Colonic mucosa (tissue), 4 donors: ENCODE data around the gene C1orf105. TPM values are rescaled to one million over a fixed set of nuclear protein-coding genes. Genes with fewer than 3 reads are reported as not detected.
"Not testable (repeated sequence)": the region's sequence is repeated elsewhere in the genome, so short reads cannot be mapped to it uniquely, and the experiment has no call there.

Experiments
- DNase-seq: peaks from one replicate; pipeline ENCODE4 v3.0.0-alpha.2; 2020
- H3K27ac ChIP-seq: fragments of 200-600 bp; one replicate; pipeline ENCODE4 v1.8.0; 2021
- H3K27me3 ChIP-seq: fragments of 200-600 bp; one replicate; pipeline ENCODE4 v1.8.0; 2021
- H3K36me3 ChIP-seq: fragments of 200-600 bp; one replicate; pipeline ENCODE4 v1.8.0; 2021
- H3K4me1 ChIP-seq: fragments of 200-600 bp; one replicate; pipeline ENCODE4 v1.8.0; 2021; ENCODE audit warnings: mild to moderate bottlenecking
- H3K4me3 ChIP-seq: fragments of 200-600 bp; one replicate; pipeline ENCODE4 v1.8.0; 2021
- H3K9ac ChIP-seq, 2 donors: one replicate each; pipeline ENCODE4 v1.7.0; 2013; ENCODE audit warnings: control low read depth in 2 of 2, low read depth in 2 of 2, low read length in 2 of 2
- H3K9me3 ChIP-seq: fragments of 200-600 bp; one replicate; pipeline ENCODE4 v1.8.0; 2021
- CTCF ChIP-seq: fragments of 200-600 bp; IDR thresholded peaks from one replicate; pipeline ENCODE4 v1.8.0; 2022; ENCODE audit warnings: antibody characterized with exemption, mild to moderate bottlenecking
- intact Hi-C: fragments of 100-400 bp; cut with DNase I; formaldehyde crosslinking; loops from one replicate; pipeline ENCODE4 v1.14.1; 2022
- total RNA-seq, 2 donors: library from RNA; stranded (reverse); fragmentation: NEBNext Ultra II Directional in 1 of 2; extraction: Animal tissue kit (Norgen Biotek cat#: 25700) in 1 of 2; gene quantifications; one replicate each; pipeline ENCODE4 v1.2.1, GENCODE V29; 2021
- donor health status: healthy.
- donor health status: DM: no; HTN: no; CAD: no.
- donor health status: DM: no; HTN: no; CAD: no.

C1orf105 gene
- not detected for total RNA-seq

GRCh38 chr1:172420385-172420784 lies at the start of gene C1orf105:
Gene C1orf105 (plus strand): TSS chr1:172420685. CDS start chr1:172420886, 201 bp downstream.
- TF ChIP-seq CTCF, result no peak
- no peak for DNase-seq
- no peaks in the 10 kb centered on the region for H3K27me3 ChIP-seq
- H3K9ac ChIP-seq, result no peak within 1 kb of the TSS
- H3K4me1 ChIP-seq, result no peaks in the 10 kb centered on the region
- intact Hi-C loops, result no loop called here
- H3K36me3 ChIP-seq, result no peaks in the 10 kb centered on the region
- H3K9me3 ChIP-seq, result no peaks in the 10 kb centered on the region
- H3K27ac ChIP-seq, result no peak within 1 kb of the TSS
- H3K4me3 ChIP-seq, result no peak within 1 kb of the TSS

- H3K27me3 ChIP-seq, H3K36me3 ChIP-seq, intact Hi-C loops, H3K9me3 ChIP-seq, H3K4me1 ChIP-seq, H3K27ac ChIP-seq, H3K4me3 ChIP-seq, H3K9ac ChIP-seq, DNase-seq: not testable (repeated sequence)
These were observed 48.8 kb upstream of the C1orf105 start for GRCh38 chr1:172371646-172372045.

GRCh38 chr1:172373864-172374263 lies 46.6 kb upstream of the C1orf105 start:
- Histone ChIP-seq H3K4me1 (no peaks in the 10 kb centered on the region), H3K27me3 (no peaks in the 10 kb centered on the region), H3K4me3 (no peak overlapping the region), H3K36me3 (no peaks in the 10 kb centered on the region), H3K27ac (no peak overlapping the region), H3K9ac (no peak overlapping the region), H3K9me3 (no peaks in the 10 kb centered on the region)
- no peak for TF ChIP-seq CTCF
- intact Hi-C loops, result no loop called here
- DNase-seq, result no peak

- H3K9ac ChIP-seq, result no peak overlapping the region
- no peak overlapping the region for H3K4me3 ChIP-seq
- H3K4me1 ChIP-seq, result no peaks in the 10 kb centered on the region
- TF ChIP-seq CTCF, result no peak
- H3K27me3 ChIP-seq, result no peaks in the 10 kb centered on the region
- intact Hi-C loops, result no loop called here
- H3K27ac ChIP-seq, result no peak overlapping the region
- no peak for DNase-seq
- H3K9me3 ChIP-seq, result no peaks in the 10 kb centered on the region
- H3K36me3 ChIP-seq, result no peaks in the 10 kb centered on the region
These were observed 45.3 kb upstream of the C1orf105 start for GRCh38 chr1:172375211-172375631.

GRCh38 chr1:172376431-172376830 lies 44.1 kb upstream of the C1orf105 start:
- Histone ChIP-seq H3K36me3 (no peaks in the 10 kb centered on the region), H3K9me3 (no peaks in the 10 kb centered on the region), H3K4me3 (no peak overlapping the region), H3K27ac (no peak overlapping the region), H3K9ac (no peak overlapping the region), H3K4me1 (no peaks in the 10 kb centered on the region), H3K27me3 (no peaks in the 10 kb centered on the region)
- DNase-seq, result no peak
- intact Hi-C loops, result no loop called here
- no peak for TF ChIP-seq CTCF

GRCh38 chr1:172377565-172377964 lies 42.9 kb upstream of the C1orf105 start:
- H3K36me3 ChIP-seq, result no peaks in the 10 kb centered on the region
- H3K4me1 ChIP-seq, result no peaks in the 10 kb centered on the region
- H3K4me3 ChIP-seq, result no peak overlapping the region
- no peaks in the 10 kb centered on the region for H3K27me3 ChIP-seq
- intact Hi-C loops, result no loop called here
- H3K27ac ChIP-seq, result no peak overlapping the region
- no peak for TF ChIP-seq CTCF
- H3K9me3 ChIP-seq, result no peaks in the 10 kb centered on the region
- DNase-seq, result no peak
- H3K9ac ChIP-seq, result no peak overlapping the region
